Stimulated activated naive CD4-positive, alpha-beta T cell treated with Interleukin-2 at 50 U/mL for 16 hours (primary cell): ENCODE results near the gene UBLCP1.

Source experiments
- DNase-seq: peaks from one replicate; lab custom pipeline; 2025; lab: John Stamatoyannopoulos, UW

Gene UBLCP1

GRCh38 chr5:159313197-159313596 lies 50.1 kb downstream of the UBLCP1 start:
- no peak for DNase-seq

GRCh38 chr5:159316519-159317383 lies 53.7 kb downstream of the UBLCP1 start:
- peak; percentile 5 for DNase-seq

- no peak for DNase-seq
These were observed 54.8 kb downstream of the UBLCP1 start for GRCh38 chr5:159317849-159318248.

GRCh38 chr5:159318448-159318847 lies 55.4 kb downstream of the UBLCP1 start:
- DNase-seq: no peak

GRCh38 chr5:159319363-159319762 lies 56.3 kb downstream of the UBLCP1 start:
- DNase-seq: no peak

- DNase-seq: no peak
These were observed 56.7 kb downstream of the UBLCP1 start for GRCh38 chr5:159319832-159320231.

- DNase-seq: no peak
These were observed 59.1 kb downstream of the UBLCP1 start for GRCh38 chr5:159322180-159322579.

GRCh38 chr5:159324102-159324755 lies 61.1 kb downstream of the UBLCP1 start:
- no peak for DNase-seq

- no peak for DNase-seq
These were observed 61.9 kb downstream of the UBLCP1 start for GRCh38 chr5:159324986-159325385.

GRCh38 chr5:159330131-159330800 lies 67.2 kb downstream of the UBLCP1 start, which contains the start of gene IL12B:
TSS of gene IL12B (minus strand) at chr5:159330487. CDS start at chr5:159326782, 3,705 bp downstream.
- DNase-seq: no peak

GRCh38 chr5:159331093-159331973 lies 68.2 kb downstream of the UBLCP1 start:
- peak; percentile 72 for DNase-seq

- no peak for DNase-seq
These were observed 69.9 kb downstream of the UBLCP1 start for GRCh38 chr5:159332800-159333544.

- DNase-seq: no peak
These were observed 70.4 kb downstream of the UBLCP1 start for GRCh38 chr5:159333545-159333925.
